GM21786 (cell line): ENCODE data around the gene SPTBN1.
A peak's percentile ranks its signal among the peaks of the same experiment; 100 is the strongest.
"Not testable (repeated sequence)": the region's sequence is repeated elsewhere in the genome, so short reads cannot be mapped to it uniquely, and the experiment has no call there.

Experiments used
- ATAC-seq: cut with Tn5 transposase; IDR thresholded peaks from one replicate; pipeline ENCODE4 v1.9.1; 2021; ENCODE audit not compliant: unreplicated experiment

Gene SPTBN1

GRCh38 chr2:54524226-54524991, 68.3 kb downstream of the SPTBN1 start:
- ATAC-seq: peak; percentile 75

GRCh38 chr2:54525321-54525720, 69.2 kb downstream of the SPTBN1 start:
- ATAC-seq: no peak

- no peak for ATAC-seq
Measured at GRCh38 chr2:54526226-54526879, 70.2 kb downstream of the SPTBN1 start.

- no peak for ATAC-seq
Measured at GRCh38 chr2:54528311-54528955, 72.3 kb downstream of the SPTBN1 start.

GRCh38 chr2:54529518-54529917, 73.4 kb downstream of the SPTBN1 start:
- not testable (repeated sequence) for ATAC-seq

- ATAC-seq: no peak
Measured at GRCh38 chr2:54529935-54530334, 73.8 kb downstream of the SPTBN1 start.

GRCh38 chr2:54531558-54531957, 75.4 kb downstream of the SPTBN1 start:
- ATAC-seq: no peak

- no peak for ATAC-seq
Measured at GRCh38 chr2:54534221-54534620, 78.1 kb downstream of the SPTBN1 start.

GRCh38 chr2:54534625-54535024, 78.5 kb downstream of the SPTBN1 start:
- no peak for ATAC-seq

GRCh38 chr2:54535599-54536195, 79.6 kb downstream of the SPTBN1 start:
- ATAC-seq: no peak

GRCh38 chr2:54536720-54537119, 80.6 kb downstream of the SPTBN1 start:
- no peak for ATAC-seq

GRCh38 chr2:54538537-54538936, 82.4 kb downstream of the SPTBN1 start:
- no peak for ATAC-seq

- ATAC-seq: no peak
Measured at GRCh38 chr2:54539683-54540082, 83.6 kb downstream of the SPTBN1 start.

GRCh38 chr2:54540194-54540593, 84.1 kb downstream of the SPTBN1 start:
- no peak for ATAC-seq

GRCh38 chr2:54541995-54542394, 85.9 kb downstream of the SPTBN1 start:
- peak; percentile 41 for ATAC-seq

GRCh38 chr2:54543733-54544396, 87.7 kb downstream of the SPTBN1 start:
- ATAC-seq: no peak

GRCh38 chr2:54545702-54546450, 89.7 kb downstream of the SPTBN1 start:
- peak; percentile 73 for ATAC-seq

- ATAC-seq: no peak
Measured at GRCh38 chr2:54546518-54546917, 90.4 kb downstream of the SPTBN1 start.

GRCh38 chr2:54546923-54547720, 91.0 kb downstream of the SPTBN1 start:
- ATAC-seq: peak; percentile 45

GRCh38 chr2:54549430-54549829, 93.3 kb downstream of the SPTBN1 start:
- ATAC-seq: no peak
